ENCODE data around the gene CLINT1. TPM values are rescaled to one million over a fixed set of nuclear protein-coding genes. Genes with fewer than 3 reads are reported as not detected.

Gene CLINT1
- total RNA-seq, 1 experiment from 2014 or later, result 170 TPM

DNA sequence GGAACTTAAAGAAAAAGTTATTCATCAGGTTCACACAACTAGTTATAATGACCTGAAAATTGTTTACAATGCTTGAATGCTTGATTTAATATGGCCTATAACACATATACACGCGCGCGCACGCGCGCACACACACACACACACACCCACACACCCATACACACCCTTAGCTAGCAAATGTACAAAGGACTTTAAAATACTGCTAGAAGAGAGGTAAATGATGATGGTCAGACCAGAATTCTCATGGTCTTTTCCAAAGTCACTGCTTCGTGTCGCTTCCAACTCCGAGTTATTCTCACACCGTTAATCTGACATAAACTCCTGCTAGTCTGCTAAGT lies 109.5 kb downstream of the CLINT1 start:
- ChIA-PET POLR2A (interaction anchor here (0.7 to 1.3 kb wide), 5 partner anchors 12 to 316 kb away, joined by 3 to 5 read pairs (median 4); no protein-coding TSS in a partner anchor), CTCF (interaction anchor here (0.6 to 8.6 kb wide), 3 partner anchors 15 to 1466 kb away, joined by 3 to 177 read pairs (median 4); no protein-coding TSS in a partner anchor)
- TF ChIP-seq CTCF (IDR thresholded peaks at IDR 0.05; ENCODE audit: unreplicated experiment), result no peak
- H3K9me3 Mint-ChIP-seq (ENCODE audit: unreplicated experiment), result no peaks in the 10 kb centered on the region
- H3K27me3 Mint-ChIP-seq (ENCODE audit: insufficient read depth, unreplicated experiment), result no peaks in the 10 kb centered on the region
- peaks cover 24% of the 10 kb centered on the region for H3K36me3 Mint-ChIP-seq (ENCODE audit: insufficient read depth, unreplicated experiment)
- peak overlapping the region; percentile 70 for H3K27ac Mint-ChIP-seq (ENCODE audit: low read depth, unreplicated experiment)
- BruUV-seq (replicated peaks), result no TSS peak
- H3K4me3 Mint-ChIP-seq (ENCODE audit: unreplicated experiment), result no peak overlapping the region
- intact Hi-C loops (cut with micrococcal nuclease), result loop anchor here (1.0 kb wide), 1 partner anchor 1384 kb away; no protein-coding TSS in a partner anchor
- H3K4me1 Mint-ChIP-seq (ENCODE audit: insufficient read depth, unreplicated experiment), result peaks cover 36% of the 10 kb centered on the region
- no peak for DNase-seq (ENCODE audit: unreplicated experiment)

GRCh38 chr5:157748760-157749461 lies 110.0 kb downstream of the CLINT1 start:
- POLR2A ChIA-PET, result interaction anchor here (0.6 to 1.6 kb wide), 9 partner anchors 11 to 316 kb away, joined by 3 to 6 read pairs (median 4); partner anchors contain the start of gene THG1L
- peaks cover 19% of the 10 kb centered on the region for H3K36me3 Mint-ChIP-seq (ENCODE audit: insufficient read depth, unreplicated experiment)
- CTCF ChIA-PET, result interaction anchor here (0.6 to 8.6 kb wide), 8 partner anchors 15 to 1467 kb away, joined by 3 to 177 read pairs (median 4); no protein-coding TSS in a partner anchor
- peak; percentile 87 for DNase-seq (ENCODE audit: unreplicated experiment)
- peak overlapping the region; percentile 70 for H3K27ac Mint-ChIP-seq (ENCODE audit: low read depth, unreplicated experiment)
- no peaks in the 10 kb centered on the region for H3K9me3 Mint-ChIP-seq (ENCODE audit: unreplicated experiment)
- intact Hi-C loops (cut with micrococcal nuclease), result loop anchor here (1.0 kb wide), 1 partner anchor 1384 kb away; no protein-coding TSS in a partner anchor
- H3K27me3 Mint-ChIP-seq (ENCODE audit: insufficient read depth, unreplicated experiment), result no peaks in the 10 kb centered on the region
- no TSS peak for BruUV-seq (replicated peaks)
- H3K4me1 Mint-ChIP-seq (ENCODE audit: insufficient read depth, unreplicated experiment), result peaks cover 40% of the 10 kb centered on the region
- peak overlapping the region; percentile 10 for H3K4me3 Mint-ChIP-seq (ENCODE audit: unreplicated experiment)
- no peak for TF ChIP-seq CTCF (IDR thresholded peaks at IDR 0.05; ENCODE audit: unreplicated experiment)

GRCh38 chr5:157747766-157748700 lies 110.9 kb downstream of the CLINT1 start:
- H3K36me3 Mint-ChIP-seq (ENCODE audit: insufficient read depth, unreplicated experiment), result peaks cover 10% of the 10 kb centered on the region
- intact Hi-C loops (cut with micrococcal nuclease), result no loop called here
- no peak for DNase-seq (ENCODE audit: unreplicated experiment)
- H3K4me1 Mint-ChIP-seq (ENCODE audit: insufficient read depth, unreplicated experiment), result peaks cover 40% of the 10 kb centered on the region
- H3K27ac Mint-ChIP-seq (ENCODE audit: low read depth, unreplicated experiment), result peak overlapping the region; percentile 70
- no peaks in the 10 kb centered on the region for H3K9me3 Mint-ChIP-seq (ENCODE audit: unreplicated experiment)
- H3K27me3 Mint-ChIP-seq (ENCODE audit: insufficient read depth, unreplicated experiment), result no peaks in the 10 kb centered on the region
- CTCF ChIA-PET, result interaction anchor here (0.6 to 8.6 kb wide), 9 partner anchors 8 to 1467 kb away, joined by 3 to 177 read pairs (median 4); no protein-coding TSS in a partner anchor
- TF ChIP-seq CTCF (IDR thresholded peaks at IDR 0.05; ENCODE audit: unreplicated experiment), result no peak
- no TSS peak for BruUV-seq (replicated peaks)
- POLR2A ChIA-PET, result interaction anchor here (0.6 to 1.6 kb wide), 10 partner anchors 12 to 1361 kb away, joined by 3 to 6 read pairs (median 4); partner anchors contain the start of gene THG1L
- peak overlapping the region; percentile 10 for H3K4me3 Mint-ChIP-seq (ENCODE audit: unreplicated experiment)
